Spinal cord (tissue), 10 donors: ENCODE data around the gene SPAST. TPM values are rescaled to one million over a fixed set of nuclear protein-coding genes. Genes with fewer than 3 reads are reported as not detected.
"Not testable (repeated sequence)": the region's sequence is repeated elsewhere in the genome, so short reads cannot be mapped to it uniquely, and the experiment has no call there.

Source experiments
- DNase-seq, 6 donors: peaks; one replicate each; pipeline versions ENCODE4 v3.0.0 to v3.0.0-alpha.2; 2013 to 2015; ENCODE audit warnings: low spot score in 6 of 6, low read depth in 4 of 6
- H3K27ac ChIP-seq: one replicate; pipeline ENCODE4 v1.5.1; 2013; ENCODE audit warnings: low read depth, low read length, control low read depth
- H3K27me3 ChIP-seq: one replicate; pipeline ENCODE4 v1.6.1; 2013; ENCODE audit warnings: low read length; ENCODE audit not compliant: control insufficient read depth, insufficient read depth
- H3K36me3 ChIP-seq: one replicate; pipeline ENCODE4 v1.6.1; 2013; ENCODE audit warnings: low read length; ENCODE audit not compliant: control insufficient read depth, insufficient read depth
- H3K4me1 ChIP-seq: one replicate; pipeline ENCODE4 v1.6.1; 2013; ENCODE audit warnings: low read length; ENCODE audit not compliant: control insufficient read depth, insufficient read depth
- H3K4me3 ChIP-seq: one replicate; pipeline ENCODE4 v1.5.1; 2013; ENCODE audit warnings: low read depth, low read length, control low read depth
- H3K9me3 ChIP-seq: one replicate; pipeline ENCODE4 v1.6.1; 2013; ENCODE audit warnings: low read length; ENCODE audit not compliant: control insufficient read depth, insufficient read depth
- WGBS: methylation state at CpG from one replicate; pipeline ENCODE4 v1.1.5; 2013; ENCODE audit warnings: missing lambda C conversion rate; ENCODE audit not compliant: insufficient coverage; 5-methylcytosine and 5-hydroxymethylcytosine counted together
- long read RNA-seq, 4 donors: transcript quantifications; one replicate each; lab custom pipeline, GENCODE V29; 2026
- polyA plus RNA-seq, 2 donors: library from polyadenylated mRNA; unstranded; fragments of 120-200 nt; gene quantifications; one replicate each; pipeline ENCODE4 v1.2.1, GENCODE V29; 2013; ENCODE audit not compliant: insufficient read length in 2 of 2
- total RNA-seq, 2 donors: library from RNA; depleted of rRNA in 1 of 2; stranded (reverse); fragments of 120-200 nt in 1 of 2; fragments of >200 nt in 1 of 2; gene quantifications; one replicate each; pipeline versions ENCODE4 v1.2.3 to v1.2.4, GENCODE V29; 2013 to 2014
- donor health status: healthy.

Gene SPAST, protein sequence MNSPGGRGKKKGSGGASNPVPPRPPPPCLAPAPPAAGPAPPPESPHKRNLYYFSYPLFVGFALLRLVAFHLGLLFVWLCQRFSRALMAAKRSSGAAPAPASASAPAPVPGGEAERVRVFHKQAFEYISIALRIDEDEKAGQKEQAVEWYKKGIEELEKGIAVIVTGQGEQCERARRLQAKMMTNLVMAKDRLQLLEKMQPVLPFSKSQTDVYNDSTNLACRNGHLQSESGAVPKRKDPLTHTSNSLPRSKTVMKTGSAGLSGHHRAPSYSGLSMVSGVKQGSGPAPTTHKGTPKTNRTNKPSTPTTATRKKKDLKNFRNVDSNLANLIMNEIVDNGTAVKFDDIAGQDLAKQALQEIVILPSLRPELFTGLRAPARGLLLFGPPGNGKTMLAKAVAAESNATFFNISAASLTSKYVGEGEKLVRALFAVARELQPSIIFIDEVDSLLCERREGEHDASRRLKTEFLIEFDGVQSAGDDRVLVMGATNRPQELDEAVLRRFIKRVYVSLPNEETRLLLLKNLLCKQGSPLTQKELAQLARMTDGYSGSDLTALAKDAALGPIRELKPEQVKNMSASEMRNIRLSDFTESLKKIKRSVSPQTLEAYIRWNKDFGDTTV
- total RNA-seq (10 to 100 TPM; 50.5 to 90.7 TPM), polyA plus RNA-seq (10 to 100 TPM; 35.1 to 47.1 TPM)
- long read RNA-seq, donor 1, full-length matches to known transcripts: 6 of 31 reads
- long read RNA-seq, donor 1, partial matches to known transcripts: 25 of 31 reads
- long read RNA-seq, donor 1, other reads (novel, unspliced or antisense): 0 of 31 reads
- long read RNA-seq, donor 2, full-length matches to known transcripts: 4 of 4 reads
- long read RNA-seq, donor 2, partial matches to known transcripts: 0 of 4 reads
- long read RNA-seq, donor 2, other reads (novel, unspliced or antisense): 0 of 4 reads
- long read RNA-seq, donor 3, full-length matches to known transcripts: 5 of 5 reads
- long read RNA-seq, donor 3, partial matches to known transcripts: 0 of 5 reads
- long read RNA-seq, donor 3, other reads (novel, unspliced or antisense): 0 of 5 reads
- long read RNA-seq, donor 4: 0 reads

DNA sequence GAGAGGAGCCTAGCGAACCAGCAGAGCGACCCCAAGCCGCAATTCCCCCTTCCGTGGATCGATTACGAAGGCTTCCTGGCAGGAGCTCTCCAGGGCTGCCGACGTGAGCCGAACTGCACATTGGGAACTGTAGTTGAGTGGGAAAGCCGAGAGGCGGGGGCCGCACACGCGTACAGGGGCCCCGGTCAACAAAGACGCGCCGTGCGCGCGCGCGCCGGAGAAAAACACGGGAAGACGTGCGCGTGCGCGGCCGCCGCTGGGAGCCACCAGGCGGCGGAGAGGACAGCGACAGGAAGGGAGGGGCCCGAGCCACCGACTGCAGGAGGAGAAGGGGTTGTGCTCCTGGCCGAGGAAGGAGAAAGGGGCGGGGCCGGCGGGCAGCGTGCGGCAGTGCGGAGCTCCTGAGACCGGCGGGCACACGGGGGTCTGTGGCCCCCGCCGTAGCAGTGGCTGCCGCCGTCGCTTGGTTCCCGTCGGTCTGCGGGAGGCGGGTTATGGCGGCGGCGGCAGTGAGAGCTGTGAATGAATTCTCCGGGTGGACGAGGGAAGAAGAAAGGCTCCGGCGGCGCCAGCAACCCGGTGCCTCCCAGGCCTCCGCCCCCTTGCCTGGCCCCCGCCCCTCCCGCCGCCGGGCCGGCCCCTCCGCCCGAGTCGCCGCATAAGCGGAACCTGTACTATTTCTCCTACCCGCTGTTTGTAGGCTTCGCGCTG is at the start of gene SPAST:
Gene SPAST, plus strand, starts transcription at position 247 of the 711 bp plus-strand sequence. Its CDS starts 276 bp downstream, at position 523.
- DNase-seq: peak; percentile 96 to 100 (median 98)
- H3K36me3 ChIP-seq: peaks cover 7% of the 10 kb centered on the region
- H3K4me3 ChIP-seq: peak within 1 kb of the TSS; percentile 94
- no peaks in the 10 kb centered on the region for H3K9me3 ChIP-seq
- under 1% methylated on average over 79 of the region's 79 CpGs for WGBS
- H3K27me3 ChIP-seq: no peaks in the 10 kb centered on the region
- peaks cover 23% of the 10 kb centered on the region for H3K4me1 ChIP-seq
- H3K27ac ChIP-seq: peak within 1 kb of the TSS; percentile 96

GRCh38 chr2:32018789-32019482 is 44.4 kb upstream of the SPAST start:
- 98% methylated on average over 9 of the region's 9 CpGs for WGBS
- DNase-seq, H3K4me1 ChIP-seq, H3K27ac ChIP-seq, H3K27me3 ChIP-seq, H3K4me3 ChIP-seq, H3K9me3 ChIP-seq: not testable (repeated sequence)
- peaks cover 33% of the 10 kb centered on the region for H3K36me3 ChIP-seq

- not testable (repeated sequence) for H3K9me3 ChIP-seq, H3K27me3 ChIP-seq, DNase-seq, H3K4me3 ChIP-seq, H3K27ac ChIP-seq
- Histone ChIP-seq H3K36me3 (peaks cover 33% of the 10 kb centered on the region), H3K4me1 (peaks cover 10% of the 10 kb centered on the region)
- WGBS: 96% methylated on average over 5 of the region's 8 CpGs
These were observed 29.0 kb upstream of the SPAST start for GRCh38 chr2:32034198-32034887.

GRCh38 chr2:32039447-32040219 is 23.7 kb upstream of the SPAST start, which contains the start of gene DPY30:
TSS of gene DPY30 (minus strand) at chr2:32039805. CDS start at chr2:32039456, 349 bp downstream.
- Histone ChIP-seq H3K4me1 (peaks cover 13% of the 10 kb centered on the region), H3K36me3 (peaks cover 20% of the 10 kb centered on the region), H3K27me3 (no peaks in the 10 kb centered on the region), H3K4me3 (peak within 1 kb of the TSS; percentile 85), H3K27ac (peak within 1 kb of the TSS; percentile 95), H3K9me3 (no peaks in the 10 kb centered on the region)
- under 1% methylated on average over 34 of the region's 43 CpGs for WGBS
- DNase-seq: peak; percentile 83 to 98 (median 88)

DNA sequence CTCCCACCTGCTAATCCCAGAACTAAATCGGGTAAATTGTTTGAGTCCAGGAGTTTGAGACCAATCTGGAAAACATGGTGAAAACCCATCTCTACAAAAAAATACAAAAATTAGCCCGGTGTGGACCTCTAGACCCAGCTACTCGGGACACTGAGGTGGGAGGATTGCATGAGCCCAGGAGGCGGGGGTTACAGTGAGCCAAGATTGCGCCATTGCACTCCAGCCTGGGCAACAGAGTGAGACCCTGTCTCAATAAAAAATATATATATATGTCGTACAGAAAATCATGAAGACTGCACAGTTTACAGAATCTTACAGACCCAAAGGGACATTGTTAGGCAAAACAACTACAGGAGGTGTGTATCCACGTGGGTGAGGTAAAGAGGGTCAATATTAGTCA is 19.8 kb upstream of the SPAST start:
- H3K4me1 ChIP-seq: peaks cover 9% of the 10 kb centered on the region
- no peak overlapping the region for H3K4me3 ChIP-seq
- H3K27me3 ChIP-seq: no peaks in the 10 kb centered on the region
- no peak overlapping the region for H3K27ac ChIP-seq
- DNase-seq: no peak
- no peaks in the 10 kb centered on the region for H3K36me3 ChIP-seq
- H3K9me3 ChIP-seq: no peaks in the 10 kb centered on the region
- WGBS: 100% methylated on average over 1 of the region's 7 CpGs

GRCh38 chr2:32051836-32052439 is 11.4 kb upstream of the SPAST start:
- H3K36me3 ChIP-seq: no peaks in the 10 kb centered on the region
- no peaks in the 10 kb centered on the region for H3K27me3 ChIP-seq
- DNase-seq: no peak
- H3K27ac ChIP-seq: no peak overlapping the region
- H3K4me3 ChIP-seq: no peak overlapping the region
- WGBS: 94% methylated on average over 9 of the region's 11 CpGs
- no peaks in the 10 kb centered on the region for H3K4me1 ChIP-seq
- H3K9me3 ChIP-seq: no peaks in the 10 kb centered on the region

GRCh38 chr2:32054583-32054982 is 8.8 kb upstream of the SPAST start:
- not testable (repeated sequence) for H3K4me1 ChIP-seq, DNase-seq, H3K27me3 ChIP-seq, H3K9me3 ChIP-seq, H3K4me3 ChIP-seq, H3K36me3 ChIP-seq, H3K27ac ChIP-seq
- WGBS: no CpG with 5 or more reads among the region's 3 CpGs

DNA sequence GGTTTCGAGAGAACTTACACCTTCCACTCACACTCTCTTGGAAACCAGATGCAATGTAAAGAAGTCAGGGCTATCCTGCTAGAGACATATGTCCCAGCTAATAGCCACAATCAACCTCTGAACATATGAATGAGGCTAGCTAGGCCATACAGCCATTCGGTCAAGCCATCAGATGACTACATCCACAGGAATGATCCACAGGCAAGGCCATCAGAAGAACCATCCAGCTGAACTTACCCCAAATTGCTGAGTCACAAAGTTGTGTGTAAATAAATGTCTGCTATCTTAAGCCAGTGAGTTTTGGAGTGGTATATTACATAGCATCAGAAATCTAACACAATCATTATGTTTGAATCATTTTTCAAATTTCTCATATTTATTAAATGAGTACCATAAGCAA is 5.2 kb upstream of the SPAST start:
- no peaks in the 10 kb centered on the region for H3K36me3 ChIP-seq
- no peak overlapping the region for H3K27ac ChIP-seq
- H3K4me1 ChIP-seq: peaks cover 4% of the 10 kb centered on the region
- H3K27me3 ChIP-seq: no peaks in the 10 kb centered on the region
- H3K4me3 ChIP-seq: no peak overlapping the region
- WGBS: no CpG with 5 or more reads among the region's 2 CpGs
- DNase-seq: no peak
- no peaks in the 10 kb centered on the region for H3K9me3 ChIP-seq
